Neural cell (in vitro differentiated cells): ENCODE results near the gene SOX3. TPM values are rescaled to one million over a fixed set of nuclear protein-coding genes. Genes with fewer than 3 reads are reported as not detected.

ENCODE experiments used
- H2AFZ ChIP-seq: fragments of 200-600, 300-800 bp; sonication (generic), shearing (Covaris generic); 2 replicates; pipeline ENCODE4 v1.6.0; 2014; ENCODE audit warnings: low read depth, mild to moderate bottlenecking, antibody characterized with exemption, low read length, moderate library complexity
- H3F3A ChIP-seq: fragments of 200-600 bp; shearing (Covaris generic); 2 replicates; pipeline ENCODE4 v1.6.1; 2016; ENCODE audit warnings: mild to moderate bottlenecking, moderate library complexity, mixed read lengths, antibody characterized with exemption, low read length; ENCODE audit not compliant: insufficient read depth, poor library complexity, severe bottlenecking
- H3K27ac ChIP-seq: fragments of 200-600, 300-800 bp; sonication (generic), shearing (Covaris generic); 2 replicates; pipeline ENCODE4 v1.5.1; 2014; ENCODE audit warnings: mild to moderate bottlenecking, low read length, moderate library complexity
- H3K27me3 ChIP-seq: fragments of 300-800, 200-600 bp; sonication (generic), shearing (Covaris generic); 2 replicates; pipeline ENCODE4 v1.6.0; 2014; ENCODE audit warnings: mild to moderate bottlenecking, low read depth, low read length, moderate library complexity; ENCODE audit not compliant: insufficient read depth
- H3K36me3 ChIP-seq: fragments of 300-800, 200-600 bp; sonication (generic), shearing (Covaris generic); 2 replicates; pipeline ENCODE4 v1.5.1; 2014; ENCODE audit warnings: mild to moderate bottlenecking, antibody characterized with exemption, low read length, moderate library complexity; ENCODE audit not compliant: insufficient read depth
- H3K4me2 ChIP-seq: fragments of 300-800, 200-600 bp; sonication (generic), shearing (Covaris generic); 2 replicates; pipeline ENCODE4 v1.6.0; 2014; ENCODE audit warnings: mild to moderate bottlenecking, low read length
- H3K4me3 ChIP-seq: fragments of 300-800, 200-600 bp; sonication (generic), shearing (Covaris generic); 2 replicates; pipeline ENCODE4 v1.5.1; 2014; ENCODE audit warnings: mild to moderate bottlenecking, low read length, moderate library complexity
- H3K79me2 ChIP-seq: fragments of 200-600 bp; shearing (Covaris generic); replicated peaks from 2 replicates; pipeline ENCODE4 v1.6.0; 2014; ENCODE audit warnings: mild to moderate bottlenecking, low read length, moderate library complexity; ENCODE audit not compliant: insufficient read depth
- H3K9ac ChIP-seq: fragments of 300-800, 200-600 bp; sonication (generic), shearing (Covaris generic); 2 replicates; pipeline ENCODE4 v1.6.1; 2016; ENCODE audit warnings: mild to moderate bottlenecking, low read length, mixed read lengths
- H3K9me2 ChIP-seq: fragments of 200-600 bp; shearing (Covaris generic); 2 replicates; pipeline ENCODE4 v1.6.1; 2016; ENCODE audit warnings: mild to moderate bottlenecking, low read length, mixed read lengths; ENCODE audit not compliant: insufficient read depth
- H3K9me3 ChIP-seq: fragments of 200-600, 300-800 bp; sonication (generic), shearing (Covaris generic); 2 replicates; pipeline ENCODE4 v1.6.1; 2016; ENCODE audit warnings: mild to moderate bottlenecking, mixed run types, low read length, moderate library complexity, mixed read lengths
- H4K20me1 ChIP-seq: fragments of 200-600 bp; shearing (Covaris generic); 2 replicates; pipeline ENCODE4 v1.6.1; 2016; ENCODE audit warnings: mild to moderate bottlenecking, mixed run types; ENCODE audit not compliant: insufficient read depth
- EP300 ChIP-seq: fragments of 450-650 bp; conservative IDR thresholded peaks from 2 replicates; pipeline ENCODE4 v1.6.1; 2014; ENCODE audit warnings: antibody characterized with exemption, mild to moderate bottlenecking, moderate library complexity; ENCODE audit not compliant: poor library complexity, severe bottlenecking
- EZH2 ChIP-seq: fragments of 200-600, 300-800 bp; shearing (Covaris generic), sonication (generic); IDR thresholded peaks from 2 replicates; pipeline ENCODE4 v1.6.1; 2014; ENCODE audit warnings: antibody characterized with exemption, low read length, borderline replicate concordance, mild to moderate bottlenecking; ENCODE audit not compliant: insufficient read depth, poor library complexity, severe bottlenecking
- MXI1 ChIP-seq: fragments of 450-650 bp; conservative IDR thresholded peaks from 2 replicates; pipeline ENCODE4 v1.6.1; 2014; ENCODE audit warnings: antibody characterized with exemption, mild to moderate bottlenecking; ENCODE audit not compliant: poor library complexity, severe bottlenecking
- POLR2AphosphoS5 ChIP-seq: IDR thresholded peaks from 2 replicates; pipeline ENCODE4 v1.6.1; 2012
- RAD21 ChIP-seq: fragments of 450-650 bp; conservative IDR thresholded peaks from 2 replicates; pipeline ENCODE4 v1.6.1; 2014; ENCODE audit warnings: antibody characterized with exemption, mild to moderate bottlenecking, moderate library complexity
- SMC3 ChIP-seq: fragments of 450-650 bp; conservative IDR thresholded peaks from 2 replicates; pipeline ENCODE4 v1.6.1; 2014; ENCODE audit warnings: antibody characterized with exemption, mild to moderate bottlenecking, moderate library complexity; ENCODE audit not compliant: poor library complexity
- TAF1 ChIP-seq: IDR thresholded peaks from 2 replicates; pipeline ENCODE4 v1.6.1; 2012; ENCODE audit warnings: low read depth
- polyA plus RNA-seq: library from polyadenylated mRNA; depleted of rRNA; stranded (reverse); fragments of >200 nt; gene quantifications from 2 replicates; pipeline ENCODE4 v1.2.3, GENCODE V29; 2014
- TF ChIP-seq, protein P1 (sequence below): IDR thresholded peaks from 2 replicates; pipeline ENCODE4 v1.6.1; 2012; ENCODE audit warnings: borderline replicate concordance
- TF ChIP-seq, protein P2 (sequence below): fragments of 450-650 bp; IDR thresholded peaks from 2 replicates; pipeline ENCODE4 v1.5.1; 2014; ENCODE audit warnings: antibody characterized with exemption, mild to moderate bottlenecking, moderate library complexity; ENCODE audit not compliant: poor library complexity, severe bottlenecking

The SOX3 gene
- polyA plus RNA-seq, 1 donor from 2014 or later: 1.2 TPM

GRCh38 chrX:140514554-140514953 is 9.7 kb upstream of the SOX3 start:
- Histone ChIP-seq H3K9me2 (no peaks in the 10 kb centered on the region), H4K20me1 (no peaks in the 10 kb centered on the region), H3K4me3 (no peak overlapping the region), H3K4me2 (no peak overlapping the region), H3K9me3 (no peaks in the 10 kb centered on the region), H3K27me3 (peaks cover 24% of the 10 kb centered on the region), H2AFZ (no peak overlapping the region), H3K36me3 (no peaks in the 10 kb centered on the region), H3K9ac (no peak overlapping the region), H3K27ac (no peak overlapping the region), H3F3A (no peaks in the 10 kb centered on the region), H3K79me2 (no peaks in the 10 kb centered on the region)
- no peak for TF ChIP-seq MXI1
- no peak for TF ChIP-seq POLR2AphosphoS5
- TF ChIP-seq, protein P1, sequence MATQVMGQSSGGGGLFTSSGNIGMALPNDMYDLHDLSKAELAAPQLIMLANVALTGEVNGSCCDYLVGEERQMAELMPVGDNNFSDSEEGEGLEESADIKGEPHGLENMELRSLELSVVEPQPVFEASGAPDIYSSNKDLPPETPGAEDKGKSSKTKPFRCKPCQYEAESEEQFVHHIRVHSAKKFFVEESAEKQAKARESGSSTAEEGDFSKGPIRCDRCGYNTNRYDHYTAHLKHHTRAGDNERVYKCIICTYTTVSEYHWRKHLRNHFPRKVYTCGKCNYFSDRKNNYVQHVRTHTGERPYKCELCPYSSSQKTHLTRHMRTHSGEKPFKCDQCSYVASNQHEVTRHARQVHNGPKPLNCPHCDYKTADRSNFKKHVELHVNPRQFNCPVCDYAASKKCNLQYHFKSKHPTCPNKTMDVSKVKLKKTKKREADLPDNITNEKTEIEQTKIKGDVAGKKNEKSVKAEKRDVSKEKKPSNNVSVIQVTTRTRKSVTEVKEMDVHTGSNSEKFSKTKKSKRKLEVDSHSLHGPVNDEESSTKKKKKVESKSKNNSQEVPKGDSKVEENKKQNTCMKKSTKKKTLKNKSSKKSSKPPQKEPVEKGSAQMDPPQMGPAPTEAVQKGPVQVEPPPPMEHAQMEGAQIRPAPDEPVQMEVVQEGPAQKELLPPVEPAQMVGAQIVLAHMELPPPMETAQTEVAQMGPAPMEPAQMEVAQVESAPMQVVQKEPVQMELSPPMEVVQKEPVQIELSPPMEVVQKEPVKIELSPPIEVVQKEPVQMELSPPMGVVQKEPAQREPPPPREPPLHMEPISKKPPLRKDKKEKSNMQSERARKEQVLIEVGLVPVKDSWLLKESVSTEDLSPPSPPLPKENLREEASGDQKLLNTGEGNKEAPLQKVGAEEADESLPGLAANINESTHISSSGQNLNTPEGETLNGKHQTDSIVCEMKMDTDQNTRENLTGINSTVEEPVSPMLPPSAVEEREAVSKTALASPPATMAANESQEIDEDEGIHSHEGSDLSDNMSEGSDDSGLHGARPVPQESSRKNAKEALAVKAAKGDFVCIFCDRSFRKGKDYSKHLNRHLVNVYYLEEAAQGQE: no peak

- Histone ChIP-seq H3K9ac (no peak overlapping the region), H3K27me3 (peaks cover 59% of the 10 kb centered on the region), H3K79me2 (no peaks in the 10 kb centered on the region), H3K9me3 (no peaks in the 10 kb centered on the region), H3K4me3 (no peak overlapping the region), H3K36me3 (no peaks in the 10 kb centered on the region), H3K27ac (no peak overlapping the region), H3F3A (no peaks in the 10 kb centered on the region), H3K9me2 (no peaks in the 10 kb centered on the region), H3K4me2 (no peak overlapping the region), H4K20me1 (no peaks in the 10 kb centered on the region), H2AFZ (no peak overlapping the region)
- TF ChIP-seq SMC3 (no peak), EZH2 (no peak), RAD21 (no peak), MXI1 (no peak), EP300 (no peak), TAF1 (no peak), POLR2AphosphoS5 (no peak)
- TF ChIP-seq, protein P2, sequence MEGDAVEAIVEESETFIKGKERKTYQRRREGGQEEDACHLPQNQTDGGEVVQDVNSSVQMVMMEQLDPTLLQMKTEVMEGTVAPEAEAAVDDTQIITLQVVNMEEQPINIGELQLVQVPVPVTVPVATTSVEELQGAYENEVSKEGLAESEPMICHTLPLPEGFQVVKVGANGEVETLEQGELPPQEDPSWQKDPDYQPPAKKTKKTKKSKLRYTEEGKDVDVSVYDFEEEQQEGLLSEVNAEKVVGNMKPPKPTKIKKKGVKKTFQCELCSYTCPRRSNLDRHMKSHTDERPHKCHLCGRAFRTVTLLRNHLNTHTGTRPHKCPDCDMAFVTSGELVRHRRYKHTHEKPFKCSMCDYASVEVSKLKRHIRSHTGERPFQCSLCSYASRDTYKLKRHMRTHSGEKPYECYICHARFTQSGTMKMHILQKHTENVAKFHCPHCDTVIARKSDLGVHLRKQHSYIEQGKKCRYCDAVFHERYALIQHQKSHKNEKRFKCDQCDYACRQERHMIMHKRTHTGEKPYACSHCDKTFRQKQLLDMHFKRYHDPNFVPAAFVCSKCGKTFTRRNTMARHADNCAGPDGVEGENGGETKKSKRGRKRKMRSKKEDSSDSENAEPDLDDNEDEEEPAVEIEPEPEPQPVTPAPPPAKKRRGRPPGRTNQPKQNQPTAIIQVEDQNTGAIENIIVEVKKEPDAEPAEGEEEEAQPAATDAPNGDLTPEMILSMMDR: no peak
- TF ChIP-seq, protein P1: no peak
These were observed 6.0 kb upstream of the SOX3 start for GRCh38 chrX:140510895-140511295.
